Activated naive CD4-positive, alpha-beta T cell treated with anti-CD3 and anti-CD28 coated beads for 36 hours (primary cell): Measurements from ENCODE around the gene SMPD2. TPM values are rescaled to one million over a fixed set of nuclear protein-coding genes. Genes with fewer than 3 reads are reported as not detected.

ENCODE experiments used
- total RNA-seq, 2 experiments: library from RNA; stranded (reverse); gene quantifications; one replicate each; pipeline ENCODE4 v1.2.3, GENCODE V29; 2021

Gene SMPD2
- total RNA-seq, 2 experiments from 2014 or later, result 9.4 to 9.7 TPM

Other genes with a start within 250 kb of the SMPD2 start
- 100 to 1,000 TPM; 177 to 180 TPM for gene CD164, start 58.3 kb upstream of the SMPD2 start, total RNA-seq
- under 1 TPM in 1 of 2 experiments, not detected in 1; 0.19 TPM for gene PPIL6, start 96 bp upstream of the SMPD2 start, total RNA-seq
- gene MICAL1, start 15.0 kb downstream of the SMPD2 start, total RNA-seq, result 10 to 100 TPM; 20.4 to 22.9 TPM
- 1 to 10 TPM; 6.9 to 7.4 TPM for gene ZBTB24, start 42.5 kb downstream of the SMPD2 start, total RNA-seq